ENCODE data around the gene TPRN.

TPRN gene

DNA sequence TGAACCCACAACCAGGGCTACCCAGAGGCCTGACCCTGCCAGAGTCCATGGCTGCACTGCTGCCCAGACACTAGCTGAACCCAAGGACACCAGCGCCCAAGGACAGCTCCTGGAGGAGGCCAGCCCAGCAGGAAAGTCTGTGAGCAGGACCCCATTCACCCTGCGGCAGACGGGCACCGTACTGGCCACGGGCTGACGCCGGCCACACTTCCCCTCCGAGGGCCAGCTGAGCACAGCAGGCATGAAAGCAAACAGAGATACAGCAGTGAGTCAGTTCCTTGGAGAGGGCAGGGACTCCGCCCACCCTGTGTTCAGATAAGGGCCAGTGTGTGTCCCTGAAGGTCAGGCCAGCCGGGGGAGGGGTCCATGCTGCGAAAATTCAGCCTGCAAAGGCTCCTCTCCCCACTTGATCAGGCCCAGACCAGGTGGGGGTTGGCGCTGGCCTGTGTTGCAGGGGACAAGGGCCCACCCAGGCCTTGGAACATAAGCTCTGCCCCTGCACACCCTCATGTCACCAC lies 18.3 kb upstream of the TPRN start:
- Histone ChIP-seq H3K9me2 (replicated peaks; ENCODE audit: insufficient read depth, low read length) (no peaks in the 10 kb centered on the region), H3K27me3 (ENCODE audit: low read length) (no peaks in the 10 kb centered on the region), H2AFZ (ENCODE audit: low read depth, low read length, severe bottlenecking) (no peak overlapping the region), H3K4me3 (ENCODE audit: insufficient read depth, low read length, poor library complexity, severe bottlenecking) (no peak overlapping the region), H3K4me2 (ENCODE audit: low read depth, low read length, poor library complexity, severe bottlenecking) (no peak overlapping the region), H3K9ac (ENCODE audit: low read length) (no peak overlapping the region), H3K79me2 (ENCODE audit: insufficient read depth, low read length) (no peaks in the 10 kb centered on the region), H3F3A (ENCODE audit: insufficient read depth) (no peaks in the 10 kb centered on the region), H3K9me3 (ENCODE audit: insufficient read depth, low read length) (no peaks in the 10 kb centered on the region), H3K27ac (ENCODE audit: low read depth, low read length) (no peak overlapping the region), H4K20me1 (ENCODE audit: low read depth, low read length) (no peaks in the 10 kb centered on the region), H3K36me3 (ENCODE audit: low read length) (no peaks in the 10 kb centered on the region)
- TF ChIP-seq, protein P1, sequence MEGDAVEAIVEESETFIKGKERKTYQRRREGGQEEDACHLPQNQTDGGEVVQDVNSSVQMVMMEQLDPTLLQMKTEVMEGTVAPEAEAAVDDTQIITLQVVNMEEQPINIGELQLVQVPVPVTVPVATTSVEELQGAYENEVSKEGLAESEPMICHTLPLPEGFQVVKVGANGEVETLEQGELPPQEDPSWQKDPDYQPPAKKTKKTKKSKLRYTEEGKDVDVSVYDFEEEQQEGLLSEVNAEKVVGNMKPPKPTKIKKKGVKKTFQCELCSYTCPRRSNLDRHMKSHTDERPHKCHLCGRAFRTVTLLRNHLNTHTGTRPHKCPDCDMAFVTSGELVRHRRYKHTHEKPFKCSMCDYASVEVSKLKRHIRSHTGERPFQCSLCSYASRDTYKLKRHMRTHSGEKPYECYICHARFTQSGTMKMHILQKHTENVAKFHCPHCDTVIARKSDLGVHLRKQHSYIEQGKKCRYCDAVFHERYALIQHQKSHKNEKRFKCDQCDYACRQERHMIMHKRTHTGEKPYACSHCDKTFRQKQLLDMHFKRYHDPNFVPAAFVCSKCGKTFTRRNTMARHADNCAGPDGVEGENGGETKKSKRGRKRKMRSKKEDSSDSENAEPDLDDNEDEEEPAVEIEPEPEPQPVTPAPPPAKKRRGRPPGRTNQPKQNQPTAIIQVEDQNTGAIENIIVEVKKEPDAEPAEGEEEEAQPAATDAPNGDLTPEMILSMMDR (IDR thresholded peaks at IDR 0.05; ENCODE audit: insufficient read depth, low read length, poor library complexity, severe bottlenecking): no peak
- no peak for TF ChIP-seq EZH2phosphoT487 (conservative IDR thresholded peaks at IDR 0.05; ENCODE audit: low read length)

DNA sequence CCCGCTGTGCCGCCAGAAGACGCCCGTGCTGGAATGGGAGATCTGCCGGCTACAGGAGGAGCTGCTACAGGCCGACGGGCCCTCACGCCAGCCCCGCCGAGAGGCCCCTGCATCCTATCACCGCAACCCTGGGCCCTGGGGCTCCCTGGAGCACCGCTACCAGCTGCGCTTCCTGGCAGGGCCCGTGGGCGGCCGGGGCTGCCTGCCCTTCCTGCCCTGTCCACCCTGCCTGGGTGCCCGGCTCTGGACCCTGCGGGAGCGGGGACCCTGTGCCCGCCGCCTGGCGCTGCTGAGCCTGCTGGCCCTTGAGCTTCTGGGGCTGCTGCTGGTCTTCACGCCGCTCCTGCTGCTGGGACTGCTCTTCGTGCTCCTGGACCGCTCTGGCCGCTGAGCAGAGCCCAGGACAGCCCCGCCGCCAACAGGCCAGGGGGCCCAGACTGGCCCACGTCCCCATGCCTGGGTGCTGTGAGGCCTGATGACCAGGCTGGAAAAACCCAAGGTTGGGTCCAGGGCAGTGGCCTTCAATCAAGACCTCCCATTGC lies 17.7 kb upstream of the TPRN start:
- no peak for TF ChIP-seq EZH2phosphoT487 (conservative IDR thresholded peaks at IDR 0.05; ENCODE audit: low read length)
- TF ChIP-seq, protein P1 (IDR thresholded peaks at IDR 0.05; ENCODE audit: insufficient read depth, low read length, poor library complexity, severe bottlenecking): no peak
- no peaks in the 10 kb centered on the region for H4K20me1 ChIP-seq (ENCODE audit: low read depth, low read length)
- no peaks in the 10 kb centered on the region for H3K36me3 ChIP-seq (ENCODE audit: low read length)
- H3K4me2 ChIP-seq (ENCODE audit: low read depth, low read length, poor library complexity, severe bottlenecking): no peak overlapping the region
- no peaks in the 10 kb centered on the region for H3K79me2 ChIP-seq (ENCODE audit: insufficient read depth, low read length)
- no peaks in the 10 kb centered on the region for H3K9me2 ChIP-seq (replicated peaks; ENCODE audit: insufficient read depth, low read length)
- H2AFZ ChIP-seq (ENCODE audit: low read depth, low read length, severe bottlenecking): no peak overlapping the region
- no peaks in the 10 kb centered on the region for H3F3A ChIP-seq (ENCODE audit: insufficient read depth)
- H3K9ac ChIP-seq (ENCODE audit: low read length): no peak overlapping the region
- no peak overlapping the region for H3K27ac ChIP-seq (ENCODE audit: low read depth, low read length)
- no peaks in the 10 kb centered on the region for H3K27me3 ChIP-seq (ENCODE audit: low read length)
- no peaks in the 10 kb centered on the region for H3K9me3 ChIP-seq (ENCODE audit: insufficient read depth, low read length)
- no peak overlapping the region for H3K4me3 ChIP-seq (ENCODE audit: insufficient read depth, low read length, poor library complexity, severe bottlenecking)

DNA sequence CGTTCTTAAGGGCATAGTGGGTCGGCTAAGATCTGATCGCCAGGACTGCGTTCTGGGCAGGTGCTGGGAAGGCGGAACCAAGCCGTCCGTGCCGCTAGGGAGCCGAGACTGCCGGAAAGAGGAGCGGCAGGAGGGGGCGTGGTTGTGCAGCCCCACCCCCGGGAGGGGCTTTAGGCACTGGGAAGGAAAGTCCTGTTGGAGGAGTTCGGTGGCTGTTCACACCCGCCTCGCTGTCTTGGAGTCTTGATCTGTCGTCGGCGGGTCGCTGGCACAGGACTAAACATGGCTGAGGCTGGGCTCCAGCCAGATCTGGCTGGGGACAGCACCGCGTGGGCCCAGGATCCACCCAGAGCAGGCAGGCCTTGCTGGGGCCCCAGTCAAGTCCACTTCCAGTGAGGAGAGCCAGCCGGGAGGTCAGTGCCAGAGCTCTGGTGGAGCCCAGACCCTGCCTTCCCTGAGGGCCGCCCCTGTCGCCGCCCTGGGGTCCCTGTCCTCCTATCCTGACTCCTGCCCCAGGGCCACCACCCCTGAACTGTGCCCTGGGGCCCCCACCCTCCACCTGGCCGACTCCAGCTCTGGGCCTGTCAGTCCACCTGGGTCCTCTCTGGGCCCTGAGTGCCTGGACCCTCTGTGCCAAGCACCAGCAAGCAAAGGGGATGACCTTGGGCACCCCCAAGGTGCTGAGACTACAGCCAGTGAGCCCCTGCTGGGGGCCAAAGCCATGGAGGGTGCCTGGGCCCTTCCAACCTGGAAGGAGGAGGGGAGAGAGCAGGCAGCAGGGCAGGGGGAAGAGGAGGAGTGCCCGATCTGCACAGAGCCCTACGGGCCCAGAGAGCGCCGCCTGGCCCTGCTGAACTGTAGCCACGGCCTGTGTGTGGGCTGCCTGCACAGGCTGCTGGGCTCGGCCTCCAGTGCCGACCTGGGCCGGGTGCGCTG lies 17.0 kb upstream of the TPRN start:
- no peak for TF ChIP-seq EZH2phosphoT487 (conservative IDR thresholded peaks at IDR 0.05; ENCODE audit: low read length)
- TF ChIP-seq, protein P1 (IDR thresholded peaks at IDR 0.05; ENCODE audit: insufficient read depth, low read length, poor library complexity, severe bottlenecking): no peak
- Histone ChIP-seq H4K20me1 (ENCODE audit: low read depth, low read length) (no peaks in the 10 kb centered on the region), H3K27me3 (ENCODE audit: low read length) (no peaks in the 10 kb centered on the region), H2AFZ (ENCODE audit: low read depth, low read length, severe bottlenecking) (no peak overlapping the region), H3K79me2 (ENCODE audit: insufficient read depth, low read length) (no peaks in the 10 kb centered on the region), H3K4me2 (ENCODE audit: low read depth, low read length, poor library complexity, severe bottlenecking) (no peak overlapping the region), H3K9ac (ENCODE audit: low read length) (no peak overlapping the region), H3K27ac (ENCODE audit: low read depth, low read length) (no peak overlapping the region), H3K36me3 (ENCODE audit: low read length) (no peaks in the 10 kb centered on the region), H3K4me3 (ENCODE audit: insufficient read depth, low read length, poor library complexity, severe bottlenecking) (no peak overlapping the region), H3F3A (ENCODE audit: insufficient read depth) (no peaks in the 10 kb centered on the region), H3K9me3 (ENCODE audit: insufficient read depth, low read length) (no peaks in the 10 kb centered on the region), H3K9me2 (replicated peaks; ENCODE audit: insufficient read depth, low read length) (no peaks in the 10 kb centered on the region)
